Astrocyte of the spinal cord (primary cell): ENCODE results near the gene CDKN1A.
"Not testable (repeated sequence)": the region's sequence is repeated elsewhere in the genome, so short reads cannot be mapped to it uniquely, and the experiment has no call there.

Experiments
- DNase-seq: peaks from one replicate; pipeline ENCODE4 v3.0.0; 2011; ENCODE audit warnings: low read depth, low spot score
- H3K4me3 ChIP-seq: 2 replicates; pipeline ENCODE4 v1.5.1; 2011; ENCODE audit warnings: low read depth, mild to moderate bottlenecking, low read length, moderate library complexity
- CTCF ChIP-seq: IDR thresholded peaks from 2 replicates; pipeline ENCODE4 v1.5.1; 2012; ENCODE audit warnings: low read depth, mild to moderate bottlenecking, low read length, inconsistent platforms
- in situ Hi-C: cut with HindIII; loops from 2 replicates; pipeline ENCODE4 v1.10.0; 2017; ENCODE audit warnings: low sequenced_read_pairs

CDKN1A gene

GRCh38 chr6:36643977-36644376 is 34.5 kb upstream of the CDKN1A start:
- no peak overlapping the region for H3K4me3 ChIP-seq
- in situ Hi-C loops, result no loop called here

GRCh38 chr6:36649086-36649485 is 29.4 kb upstream of the CDKN1A start:
- in situ Hi-C loops, result no loop called here
- H3K4me3 ChIP-seq, result no peak overlapping the region
- DNase-seq, result no peak
- TF ChIP-seq CTCF, result no peak

More at GRCh38 chr6:36643977-36644376, 34.5 kb upstream of the CDKN1A start:
- no peak for TF ChIP-seq CTCF
- no peak for DNase-seq

- no peak overlapping the region for H3K4me3 ChIP-seq
- TF ChIP-seq CTCF, result no peak
- in situ Hi-C loops, result no loop called here
- DNase-seq, result no peak
These were observed 28.6 kb upstream of the CDKN1A start for GRCh38 chr6:36649701-36650484.

- H3K4me3 ChIP-seq, result no peak overlapping the region
- in situ Hi-C loops, result no loop called here
- DNase-seq, result no peak
- no peak for TF ChIP-seq CTCF
These were observed 27.6 kb upstream of the CDKN1A start for GRCh38 chr6:36650848-36651478.

GRCh38 chr6:36651659-36652379 is 26.7 kb upstream of the CDKN1A start:
- in situ Hi-C loops, result no loop called here
- H3K4me3 ChIP-seq, result no peak overlapping the region
- TF ChIP-seq CTCF, result no peak
- DNase-seq, result no peak

- DNase-seq, in situ Hi-C loops, H3K4me3 ChIP-seq: not testable (repeated sequence)
These were observed 24.0 kb upstream of the CDKN1A start for GRCh38 chr6:36654469-36654868.
